Measurements from ENCODE around the gene LRRC63.

- TF ChIP-seq CTCF (IDR thresholded peaks at IDR 0.05) (no peak), POLR2A (IDR thresholded peaks at IDR 0.05) (no peak)
Measured at GRCh38 chr13:46202188-46202795, 9.4 kb upstream of the LRRC63 start.
